HG02678 (cell line): ENCODE measurements around the gene SHBG.
"Not testable (repeated sequence)": the region's sequence is repeated elsewhere in the genome, so short reads cannot be mapped to it uniquely, and the experiment has no call there.

Experiments
- ATAC-seq: cut with Tn5 transposase; IDR thresholded peaks from one replicate; pipeline ENCODE4 v1.9.1; 2021; ENCODE audit warnings: mild to moderate bottlenecking, moderate library complexity; ENCODE audit not compliant: unreplicated experiment

Gene SHBG, protein sequence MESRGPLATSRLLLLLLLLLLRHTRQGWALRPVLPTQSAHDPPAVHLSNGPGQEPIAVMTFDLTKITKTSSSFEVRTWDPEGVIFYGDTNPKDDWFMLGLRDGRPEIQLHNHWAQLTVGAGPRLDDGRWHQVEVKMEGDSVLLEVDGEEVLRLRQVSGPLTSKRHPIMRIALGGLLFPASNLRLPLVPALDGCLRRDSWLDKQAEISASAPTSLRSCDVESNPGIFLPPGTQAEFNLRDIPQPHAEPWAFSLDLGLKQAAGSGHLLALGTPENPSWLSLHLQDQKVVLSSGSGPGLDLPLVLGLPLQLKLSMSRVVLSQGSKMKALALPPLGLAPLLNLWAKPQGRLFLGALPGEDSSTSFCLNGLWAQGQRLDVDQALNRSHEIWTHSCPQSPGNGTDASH

GRCh38 chr17:7629939-7630571, at the start of gene SHBG:
TSS of gene SHBG (plus strand) at chr17:7630135. CDS start at chr17:7630173, 38 bp downstream.
- ATAC-seq, result no peak

DNA sequence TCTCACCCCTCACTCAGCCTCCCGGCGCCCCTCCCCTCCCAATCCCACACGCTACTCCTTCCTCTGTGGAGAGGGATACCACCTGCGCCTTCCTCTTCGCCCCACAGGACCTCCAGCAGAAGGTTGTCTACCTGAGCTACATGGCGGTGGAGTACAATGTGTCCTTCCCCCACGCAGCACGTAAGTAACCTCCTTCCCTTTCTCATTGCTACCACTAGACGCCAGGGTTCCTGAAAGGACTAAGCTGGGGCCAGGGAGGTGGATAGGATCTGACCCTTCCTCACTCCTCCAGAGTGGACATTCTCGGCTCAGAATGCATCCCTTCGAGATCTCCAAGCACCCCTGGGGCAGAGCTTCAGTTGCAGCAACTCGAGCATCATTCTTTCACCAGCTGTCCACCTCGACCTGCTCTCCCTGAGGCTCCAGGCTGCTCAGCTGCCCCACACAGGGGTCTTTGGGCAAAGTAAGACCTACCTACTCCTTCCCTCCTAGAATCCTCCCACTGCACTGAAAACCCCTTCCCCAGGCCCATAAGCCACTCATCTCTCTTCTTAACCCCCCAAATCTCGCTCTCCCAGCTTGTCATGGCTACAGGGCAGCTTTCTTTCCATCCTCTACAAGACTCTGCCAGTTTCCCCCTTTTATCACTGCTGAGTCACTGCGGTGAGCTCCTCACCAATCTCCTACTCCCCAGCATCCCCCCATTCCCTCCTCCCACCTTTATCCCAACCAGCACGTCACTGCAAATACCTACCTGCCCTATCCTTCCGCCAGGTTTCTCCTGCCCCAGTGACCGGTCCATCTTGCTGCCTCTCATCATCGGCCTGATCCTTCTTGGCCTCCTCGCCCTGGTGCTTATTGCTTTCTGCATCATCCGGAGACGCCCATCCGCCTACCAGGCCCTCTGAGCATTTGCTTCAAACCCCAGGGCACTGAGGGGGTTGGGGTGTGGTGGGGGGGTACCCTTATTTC, 49.0 kb upstream of the SHBG start:
- ATAC-seq, result no peak

DNA sequence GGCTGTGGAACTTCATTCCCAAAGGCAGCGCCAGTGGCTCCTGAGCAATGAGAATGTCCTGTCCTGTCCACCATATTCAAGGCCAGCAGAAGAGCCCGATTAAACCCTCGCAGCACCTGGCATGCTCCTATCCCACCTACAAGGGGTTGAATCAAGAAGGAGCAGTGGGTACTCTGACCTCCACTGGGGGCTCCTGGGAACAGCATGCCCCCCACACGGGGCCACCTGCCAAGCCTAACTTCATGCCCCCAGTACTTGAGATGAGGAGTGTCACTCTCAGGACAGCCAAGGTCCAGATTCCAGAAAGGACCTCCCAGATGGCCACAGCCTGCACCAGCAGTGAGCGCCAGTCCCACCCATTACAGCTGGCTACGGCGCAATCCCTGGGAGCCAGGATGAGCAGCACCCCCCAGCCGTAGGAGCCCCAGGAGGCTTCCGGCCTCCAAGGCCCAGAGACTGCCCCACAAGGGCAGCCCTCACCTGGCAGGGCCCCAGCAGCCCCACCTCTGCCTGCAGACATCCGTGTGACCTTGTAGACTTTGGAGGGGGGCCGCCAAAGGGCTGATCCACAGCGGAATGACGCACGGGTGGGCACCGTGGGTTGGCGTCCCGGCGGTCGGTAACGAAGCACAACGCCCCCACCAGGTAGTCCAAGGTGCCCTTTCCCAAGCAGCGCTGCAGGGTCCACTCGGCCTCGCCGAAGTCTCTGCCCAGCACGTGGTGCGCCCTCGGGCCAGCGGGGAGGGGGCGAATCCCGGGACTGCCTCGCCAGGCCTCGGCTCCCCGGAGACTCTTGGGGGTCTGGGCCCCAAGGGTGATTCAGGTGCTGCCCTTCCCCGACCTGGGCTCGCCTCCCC, 47.3 kb upstream of the SHBG start:
- no peak for ATAC-seq

DNA sequence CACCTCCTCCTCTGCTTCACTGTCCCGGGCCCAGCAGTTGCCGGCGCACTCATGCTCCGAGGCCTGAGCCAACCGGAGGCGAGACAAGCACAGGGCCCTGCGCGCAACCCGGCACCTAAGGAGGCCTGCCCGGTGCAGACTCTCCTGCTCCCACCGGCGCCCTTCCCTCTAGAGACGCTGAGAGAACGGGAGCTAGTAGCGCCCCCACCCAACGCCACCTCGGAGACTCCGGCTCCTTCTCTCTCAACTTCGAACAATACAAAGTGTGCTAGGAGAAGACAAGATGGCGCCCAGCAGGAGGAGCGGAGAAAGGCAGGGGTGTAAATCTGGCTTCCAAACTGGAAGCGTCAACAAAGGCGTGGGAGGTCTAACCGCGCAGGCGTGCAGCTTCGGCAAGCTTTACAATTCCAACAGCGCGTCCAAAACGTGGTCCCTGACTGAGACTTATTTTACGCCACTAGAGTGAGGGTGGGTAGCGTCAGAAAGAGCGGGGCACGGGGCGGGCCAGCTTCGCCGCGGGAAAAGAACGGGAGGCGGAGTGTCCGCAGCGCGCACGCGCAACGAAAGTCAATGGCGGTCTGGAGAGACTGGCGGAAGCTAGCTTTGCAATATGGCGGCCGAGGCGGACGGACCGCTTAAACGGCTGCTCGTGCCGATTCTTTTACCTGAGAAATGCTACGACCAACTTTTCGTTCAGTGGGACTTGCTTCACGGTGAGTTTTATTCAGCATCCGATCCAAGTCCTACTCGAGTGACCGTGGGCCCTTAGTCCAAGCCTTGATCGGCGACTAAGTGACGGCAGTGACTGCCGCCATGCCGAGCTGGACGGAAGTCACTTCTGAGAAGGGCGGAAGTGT, 46.5 kb upstream of the SHBG start, which contains the start of gene MPDU1:
Gene MPDU1 (plus strand): TSS at position 600 of the 857 bp plus-strand sequence. CDS start 11 bp downstream, at position 611.
- peak; percentile 77 for ATAC-seq

DNA sequence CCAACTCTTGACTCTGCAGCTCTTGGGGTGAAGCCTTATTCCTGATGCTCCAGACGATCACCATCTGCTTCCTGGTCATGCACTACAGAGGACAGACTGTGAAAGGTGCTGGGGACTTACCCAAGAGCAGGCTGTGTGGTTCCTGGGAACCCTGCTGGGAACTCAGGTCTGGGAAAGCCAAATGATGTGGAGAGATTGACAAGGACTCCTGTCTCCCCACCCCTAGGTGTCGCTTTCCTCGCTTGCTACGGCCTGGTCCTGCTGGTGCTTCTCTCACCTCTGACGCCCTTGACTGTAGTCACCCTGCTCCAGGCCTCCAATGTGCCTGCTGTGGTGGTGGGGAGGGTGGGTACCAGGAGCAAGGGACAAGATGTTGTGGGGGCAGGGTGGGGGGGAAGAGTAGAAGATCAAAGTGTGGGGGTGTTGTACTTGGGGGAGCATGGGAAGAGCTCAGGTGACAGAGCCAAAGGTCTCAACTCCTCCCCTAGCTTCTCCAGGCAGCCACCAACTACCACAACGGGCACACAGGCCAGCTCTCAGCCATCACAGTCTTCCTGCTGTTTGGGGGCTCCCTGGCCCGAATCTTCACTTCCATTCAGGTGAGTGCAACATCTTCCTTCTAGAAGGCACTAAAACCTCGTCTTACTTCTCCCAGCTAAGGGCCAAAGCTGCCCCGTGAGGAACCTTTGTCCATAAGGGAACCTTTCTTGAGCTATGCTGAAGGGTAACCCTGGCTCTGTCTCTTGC, 43.1 kb upstream of the SHBG start:
- no peak for ATAC-seq

- no peak for ATAC-seq
Measured at GRCh38 chr17:7587420-7588151, 42.3 kb upstream of the SHBG start.

DNA sequence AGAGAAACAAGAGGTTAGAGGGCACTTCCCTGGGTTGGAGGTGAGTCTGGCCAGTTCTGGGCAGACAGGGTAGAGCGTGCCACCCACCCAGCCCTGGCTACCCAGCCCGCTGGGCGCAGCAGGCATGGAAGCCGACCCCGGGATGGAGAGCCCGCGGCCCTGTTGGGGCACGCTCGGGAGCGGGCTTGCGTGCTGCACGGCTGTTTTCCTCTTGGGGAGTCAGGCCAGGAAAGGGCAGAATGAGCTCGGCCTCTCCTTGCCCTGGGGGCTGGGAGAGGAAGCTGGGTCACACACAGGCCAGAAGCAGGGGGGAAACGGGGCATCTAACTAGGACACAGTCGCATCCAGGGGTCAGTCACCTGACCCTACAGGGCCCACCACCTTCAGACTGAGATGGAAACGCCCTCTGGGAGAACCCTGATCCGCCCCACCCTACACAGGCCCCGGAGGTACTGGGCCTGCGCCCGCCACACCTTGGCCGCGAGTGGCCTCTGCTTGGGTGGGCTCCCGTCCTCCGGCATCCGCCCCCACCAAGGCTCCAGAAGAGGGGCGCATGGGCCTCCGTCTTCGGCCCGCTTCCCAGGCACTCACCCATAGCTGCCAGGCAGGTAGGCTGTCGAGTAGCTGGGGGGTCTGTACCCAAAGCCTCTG, 41.3 kb upstream of the SHBG start:
- ATAC-seq, result no peak

DNA sequence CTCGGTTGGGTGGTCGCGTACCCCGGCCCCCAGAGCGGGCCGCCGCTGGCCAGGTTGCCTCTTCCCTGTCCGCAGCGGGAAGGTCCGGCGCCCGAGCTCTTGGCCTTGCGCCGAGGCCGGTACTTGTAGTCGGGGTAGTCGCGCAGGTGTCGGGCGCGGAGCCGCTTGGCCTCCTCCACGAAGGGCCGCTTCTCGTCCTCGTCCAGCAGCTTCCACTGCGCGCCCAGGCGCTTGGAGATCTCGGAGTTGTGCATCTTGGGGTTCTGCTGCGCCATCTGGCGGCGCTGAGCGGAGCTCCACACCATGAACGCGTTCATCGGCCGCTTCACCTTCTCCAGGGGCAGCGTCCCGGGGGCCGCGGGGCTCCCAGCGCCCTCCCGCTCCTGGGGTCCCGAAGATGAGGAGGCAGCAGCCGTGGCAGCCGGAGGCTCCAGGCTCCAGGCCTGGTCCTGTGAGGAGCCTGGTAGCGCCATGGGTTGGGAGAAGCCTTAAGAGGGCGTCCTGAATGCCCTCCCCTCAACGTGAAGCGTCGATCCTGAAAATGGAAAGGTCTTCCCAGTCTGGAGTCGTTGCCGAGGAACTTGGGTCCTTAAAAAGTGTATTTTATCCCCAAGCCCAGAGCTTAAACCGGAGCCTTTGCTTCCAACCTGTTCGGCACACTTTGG, 40.6 kb upstream of the SHBG start:
- no peak for ATAC-seq

- no peak for ATAC-seq
Measured at GRCh38 chr17:7589891-7590691, 39.8 kb upstream of the SHBG start, which contains the start of gene SOX15. TSS of gene SOX15 (minus strand) at chr17:7590094. CDS start at chr17:7589676, 418 bp downstream.

GRCh38 chr17:7590743-7591142, 39.2 kb upstream of the SHBG start:
- no peak for ATAC-seq

DNA sequence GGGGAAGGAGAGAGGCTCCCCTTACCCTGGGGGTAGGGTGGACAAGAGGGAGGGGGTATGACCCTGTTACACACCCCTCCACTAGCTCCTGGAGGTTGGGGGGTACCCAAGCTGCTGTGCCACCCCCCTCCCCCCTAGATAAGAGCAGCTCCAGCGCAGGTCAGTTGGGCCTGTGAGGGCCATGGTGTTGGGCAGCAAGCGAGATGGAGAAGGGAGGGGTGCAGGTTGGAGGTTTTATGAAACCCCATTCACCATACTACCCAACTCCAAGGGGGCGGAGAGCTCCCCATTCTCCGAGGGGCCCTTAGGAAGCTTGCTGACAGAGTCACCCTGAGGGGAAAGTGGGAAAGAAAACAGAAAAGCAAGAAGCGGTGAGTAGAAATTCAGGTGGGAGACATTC, 38.3 kb upstream of the SHBG start:
- ATAC-seq, result no peak

- no peak for ATAC-seq
Measured at GRCh38 chr17:7592422-7593021, 37.4 kb upstream of the SHBG start.

- no peak for ATAC-seq
Measured at GRCh38 chr17:7593296-7593695, 36.6 kb upstream of the SHBG start.

- ATAC-seq, result not testable (repeated sequence)
Measured at GRCh38 chr17:7597561-7597960, 32.4 kb upstream of the SHBG start.

GRCh38 chr17:7606280-7606679, 23.7 kb upstream of the SHBG start:
- no peak for ATAC-seq

DNA sequence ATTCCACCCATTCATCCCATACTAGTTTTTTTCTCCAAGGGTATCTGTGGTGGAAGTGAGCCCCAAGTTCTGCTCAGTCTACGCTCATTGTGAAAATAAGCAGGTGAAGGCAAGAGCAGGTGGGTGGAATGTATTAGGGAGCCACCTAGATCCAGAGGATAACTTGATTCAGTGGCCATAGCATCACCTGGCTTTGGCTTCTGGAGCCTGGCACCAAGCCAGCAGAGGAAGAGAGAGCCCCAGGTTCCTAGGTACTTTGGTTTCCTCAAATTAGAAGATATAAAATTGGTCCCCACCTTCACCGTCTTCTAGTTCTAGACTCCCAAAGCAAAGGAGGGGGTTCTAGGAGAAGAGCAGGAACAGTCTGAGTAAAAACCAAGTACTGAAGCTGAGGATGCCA, 19.3 kb upstream of the SHBG start:
- no peak for ATAC-seq
